Neural cell (in vitro differentiated cells): ENCODE data around the gene RAB11FIP4. TPM values are rescaled to one million over a fixed set of nuclear protein-coding genes. Genes with fewer than 3 reads are reported as not detected.
A peak's percentile ranks its signal among the peaks of the same experiment; 100 is the strongest.

ENCODE experiments used
- H2AFZ ChIP-seq: fragments of 200-600, 300-800 bp; sonication (generic), shearing (Covaris generic); 2 replicates; pipeline ENCODE4 v1.6.0; 2014; ENCODE audit warnings: low read depth, mild to moderate bottlenecking, antibody characterized with exemption, low read length, moderate library complexity
- H3F3A ChIP-seq: fragments of 200-600 bp; shearing (Covaris generic); 2 replicates; pipeline ENCODE4 v1.6.1; 2016; ENCODE audit warnings: mild to moderate bottlenecking, moderate library complexity, mixed read lengths, antibody characterized with exemption, low read length; ENCODE audit not compliant: insufficient read depth, poor library complexity, severe bottlenecking
- H3K27ac ChIP-seq: fragments of 200-600, 300-800 bp; sonication (generic), shearing (Covaris generic); 2 replicates; pipeline ENCODE4 v1.5.1; 2014; ENCODE audit warnings: mild to moderate bottlenecking, low read length, moderate library complexity
- H3K27me3 ChIP-seq: fragments of 300-800, 200-600 bp; sonication (generic), shearing (Covaris generic); 2 replicates; pipeline ENCODE4 v1.6.0; 2014; ENCODE audit warnings: mild to moderate bottlenecking, low read depth, low read length, moderate library complexity; ENCODE audit not compliant: insufficient read depth
- H3K36me3 ChIP-seq: fragments of 300-800, 200-600 bp; sonication (generic), shearing (Covaris generic); 2 replicates; pipeline ENCODE4 v1.5.1; 2014; ENCODE audit warnings: mild to moderate bottlenecking, antibody characterized with exemption, low read length, moderate library complexity; ENCODE audit not compliant: insufficient read depth
- H3K4me2 ChIP-seq: fragments of 300-800, 200-600 bp; sonication (generic), shearing (Covaris generic); 2 replicates; pipeline ENCODE4 v1.6.0; 2014; ENCODE audit warnings: mild to moderate bottlenecking, low read length
- H3K4me3 ChIP-seq: fragments of 300-800, 200-600 bp; sonication (generic), shearing (Covaris generic); 2 replicates; pipeline ENCODE4 v1.5.1; 2014; ENCODE audit warnings: mild to moderate bottlenecking, low read length, moderate library complexity
- H3K79me2 ChIP-seq: fragments of 200-600 bp; shearing (Covaris generic); replicated peaks from 2 replicates; pipeline ENCODE4 v1.6.0; 2014; ENCODE audit warnings: mild to moderate bottlenecking, low read length, moderate library complexity; ENCODE audit not compliant: insufficient read depth
- H3K9ac ChIP-seq: fragments of 300-800, 200-600 bp; sonication (generic), shearing (Covaris generic); 2 replicates; pipeline ENCODE4 v1.6.1; 2016; ENCODE audit warnings: mild to moderate bottlenecking, low read length, mixed read lengths
- H3K9me2 ChIP-seq: fragments of 200-600 bp; shearing (Covaris generic); 2 replicates; pipeline ENCODE4 v1.6.1; 2016; ENCODE audit warnings: mild to moderate bottlenecking, low read length, mixed read lengths; ENCODE audit not compliant: insufficient read depth
- H3K9me3 ChIP-seq: fragments of 200-600, 300-800 bp; sonication (generic), shearing (Covaris generic); 2 replicates; pipeline ENCODE4 v1.6.1; 2016; ENCODE audit warnings: mild to moderate bottlenecking, mixed run types, low read length, moderate library complexity, mixed read lengths
- H4K20me1 ChIP-seq: fragments of 200-600 bp; shearing (Covaris generic); 2 replicates; pipeline ENCODE4 v1.6.1; 2016; ENCODE audit warnings: mild to moderate bottlenecking, mixed run types; ENCODE audit not compliant: insufficient read depth
- CTCF ChIP-seq: fragments of 450-650 bp; IDR thresholded peaks from 2 replicates; pipeline ENCODE4 v1.5.1; 2014; ENCODE audit warnings: antibody characterized with exemption, mild to moderate bottlenecking, moderate library complexity; ENCODE audit not compliant: poor library complexity, severe bottlenecking
- EP300 ChIP-seq: fragments of 450-650 bp; conservative IDR thresholded peaks from 2 replicates; pipeline ENCODE4 v1.6.1; 2014; ENCODE audit warnings: antibody characterized with exemption, mild to moderate bottlenecking, moderate library complexity; ENCODE audit not compliant: poor library complexity, severe bottlenecking
- EZH2 ChIP-seq: fragments of 200-600, 300-800 bp; shearing (Covaris generic), sonication (generic); IDR thresholded peaks from 2 replicates; pipeline ENCODE4 v1.6.1; 2014; ENCODE audit warnings: antibody characterized with exemption, low read length, borderline replicate concordance, mild to moderate bottlenecking; ENCODE audit not compliant: insufficient read depth, poor library complexity, severe bottlenecking
- MXI1 ChIP-seq: fragments of 450-650 bp; conservative IDR thresholded peaks from 2 replicates; pipeline ENCODE4 v1.6.1; 2014; ENCODE audit warnings: antibody characterized with exemption, mild to moderate bottlenecking; ENCODE audit not compliant: poor library complexity, severe bottlenecking
- POLR2AphosphoS5 ChIP-seq: IDR thresholded peaks from 2 replicates; pipeline ENCODE4 v1.6.1; 2012
- RAD21 ChIP-seq: fragments of 450-650 bp; conservative IDR thresholded peaks from 2 replicates; pipeline ENCODE4 v1.6.1; 2014; ENCODE audit warnings: antibody characterized with exemption, mild to moderate bottlenecking, moderate library complexity
- SMC3 ChIP-seq: fragments of 450-650 bp; conservative IDR thresholded peaks from 2 replicates; pipeline ENCODE4 v1.6.1; 2014; ENCODE audit warnings: antibody characterized with exemption, mild to moderate bottlenecking, moderate library complexity; ENCODE audit not compliant: poor library complexity
- TAF1 ChIP-seq: IDR thresholded peaks from 2 replicates; pipeline ENCODE4 v1.6.1; 2012; ENCODE audit warnings: low read depth
- polyA plus RNA-seq: library from polyadenylated mRNA; depleted of rRNA; stranded (reverse); fragments of >200 nt; gene quantifications from 2 replicates; pipeline ENCODE4 v1.2.3, GENCODE V29; 2014
- TF ChIP-seq, protein P1 (sequence below): IDR thresholded peaks from 2 replicates; pipeline ENCODE4 v1.6.1; 2012; ENCODE audit warnings: borderline replicate concordance

RAB11FIP4 gene
- polyA plus RNA-seq, 1 donor from 2014 or later = 14.4 TPM

- Histone ChIP-seq H3K79me2 (no peaks in the 10 kb centered on the region), H3K9ac (peak overlapping the region; percentile 47), H3K36me3 (no peaks in the 10 kb centered on the region), H4K20me1 (no peaks in the 10 kb centered on the region), H3K27me3 (peaks cover 21% of the 10 kb centered on the region), H2AFZ (no peak overlapping the region), H3K4me3 (peak overlapping the region; percentile 63), H3K27ac (no peak overlapping the region), H3K9me3 (no peaks in the 10 kb centered on the region), H3K4me2 (no peak overlapping the region), H3F3A (no peaks in the 10 kb centered on the region), H3K9me2 (no peaks in the 10 kb centered on the region)
- no peak for TF ChIP-seq SMC3
- TF ChIP-seq EP300 = no peak
- no peak for TF ChIP-seq MXI1
- no peak for TF ChIP-seq RAD21
- TF ChIP-seq, protein P1, sequence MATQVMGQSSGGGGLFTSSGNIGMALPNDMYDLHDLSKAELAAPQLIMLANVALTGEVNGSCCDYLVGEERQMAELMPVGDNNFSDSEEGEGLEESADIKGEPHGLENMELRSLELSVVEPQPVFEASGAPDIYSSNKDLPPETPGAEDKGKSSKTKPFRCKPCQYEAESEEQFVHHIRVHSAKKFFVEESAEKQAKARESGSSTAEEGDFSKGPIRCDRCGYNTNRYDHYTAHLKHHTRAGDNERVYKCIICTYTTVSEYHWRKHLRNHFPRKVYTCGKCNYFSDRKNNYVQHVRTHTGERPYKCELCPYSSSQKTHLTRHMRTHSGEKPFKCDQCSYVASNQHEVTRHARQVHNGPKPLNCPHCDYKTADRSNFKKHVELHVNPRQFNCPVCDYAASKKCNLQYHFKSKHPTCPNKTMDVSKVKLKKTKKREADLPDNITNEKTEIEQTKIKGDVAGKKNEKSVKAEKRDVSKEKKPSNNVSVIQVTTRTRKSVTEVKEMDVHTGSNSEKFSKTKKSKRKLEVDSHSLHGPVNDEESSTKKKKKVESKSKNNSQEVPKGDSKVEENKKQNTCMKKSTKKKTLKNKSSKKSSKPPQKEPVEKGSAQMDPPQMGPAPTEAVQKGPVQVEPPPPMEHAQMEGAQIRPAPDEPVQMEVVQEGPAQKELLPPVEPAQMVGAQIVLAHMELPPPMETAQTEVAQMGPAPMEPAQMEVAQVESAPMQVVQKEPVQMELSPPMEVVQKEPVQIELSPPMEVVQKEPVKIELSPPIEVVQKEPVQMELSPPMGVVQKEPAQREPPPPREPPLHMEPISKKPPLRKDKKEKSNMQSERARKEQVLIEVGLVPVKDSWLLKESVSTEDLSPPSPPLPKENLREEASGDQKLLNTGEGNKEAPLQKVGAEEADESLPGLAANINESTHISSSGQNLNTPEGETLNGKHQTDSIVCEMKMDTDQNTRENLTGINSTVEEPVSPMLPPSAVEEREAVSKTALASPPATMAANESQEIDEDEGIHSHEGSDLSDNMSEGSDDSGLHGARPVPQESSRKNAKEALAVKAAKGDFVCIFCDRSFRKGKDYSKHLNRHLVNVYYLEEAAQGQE = no peak
- no peak for TF ChIP-seq TAF1
- TF ChIP-seq POLR2AphosphoS5 = no peak
- TF ChIP-seq EZH2 = no peak
- TF ChIP-seq CTCF = no peak
Measured at GRCh38 chr17:31392002-31392855, 754 bp downstream of the RAB11FIP4 start.

DNA sequence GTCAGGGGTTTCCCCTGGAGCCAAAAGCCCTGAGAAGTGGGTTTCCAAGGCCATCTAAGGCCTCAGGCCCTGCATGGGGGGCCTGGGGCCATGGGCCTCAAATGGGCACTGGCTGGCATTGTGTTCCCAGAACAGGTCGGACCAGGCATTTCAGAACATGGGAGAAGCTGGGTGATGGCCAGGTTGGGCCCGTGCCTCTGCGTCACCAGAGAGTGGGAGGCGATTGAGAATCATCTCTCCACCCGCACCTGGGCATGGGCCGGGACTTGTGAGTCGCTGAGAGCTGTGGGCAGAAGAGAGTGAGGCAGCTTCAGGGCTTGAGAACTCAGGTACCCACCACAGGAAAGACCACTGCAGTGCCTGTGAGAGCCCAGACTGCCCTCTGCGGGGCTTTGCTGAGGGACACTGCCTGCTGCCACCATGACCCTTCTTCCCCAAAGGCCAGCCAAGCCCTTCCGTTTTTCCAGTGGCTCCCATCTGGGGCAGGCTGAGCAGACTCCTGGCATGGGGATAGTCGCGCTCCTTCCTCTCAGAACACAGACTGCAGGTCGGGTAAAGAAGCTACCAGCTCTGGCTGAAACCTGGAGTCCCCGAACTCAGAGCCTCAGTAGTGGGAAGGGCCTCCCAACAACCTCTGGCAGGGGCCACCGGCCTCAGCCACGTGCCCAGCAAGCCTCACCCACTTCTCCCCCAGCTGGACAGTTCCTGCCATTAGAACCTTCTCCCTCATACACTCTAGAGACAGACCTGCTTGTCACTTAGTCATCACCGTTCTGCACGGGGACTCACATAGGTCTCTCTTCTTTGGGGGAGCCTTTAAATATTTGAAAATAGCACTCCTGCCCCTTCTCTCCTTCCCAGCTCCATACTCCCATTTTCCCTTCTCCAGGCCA lies 1.6 kb downstream of the RAB11FIP4 start:
- peak overlapping the region; percentile 63 for H3K4me3 ChIP-seq
- H3K27me3 ChIP-seq = peaks cover 21% of the 10 kb centered on the region
- no peaks in the 10 kb centered on the region for H4K20me1 ChIP-seq
- no peak overlapping the region for H3K9ac ChIP-seq
- no peaks in the 10 kb centered on the region for H3K9me2 ChIP-seq
- no peak overlapping the region for H2AFZ ChIP-seq
- no peaks in the 10 kb centered on the region for H3K9me3 ChIP-seq
- H3K27ac ChIP-seq = no peak overlapping the region
- H3K4me2 ChIP-seq = no peak overlapping the region
- TF ChIP-seq, protein P1 = no peak
- TF ChIP-seq SMC3 (no peak), CTCF (no peak), POLR2AphosphoS5 (no peak), RAD21 (no peak), EZH2 (no peak), EP300 (no peak), MXI1 (no peak), TAF1 (no peak)
- no peaks in the 10 kb centered on the region for H3K79me2 ChIP-seq
- no peaks in the 10 kb centered on the region for H3F3A ChIP-seq
- H3K36me3 ChIP-seq = no peaks in the 10 kb centered on the region
